ENCODE data around the gene HCCS.

The HCCS gene

DNA sequence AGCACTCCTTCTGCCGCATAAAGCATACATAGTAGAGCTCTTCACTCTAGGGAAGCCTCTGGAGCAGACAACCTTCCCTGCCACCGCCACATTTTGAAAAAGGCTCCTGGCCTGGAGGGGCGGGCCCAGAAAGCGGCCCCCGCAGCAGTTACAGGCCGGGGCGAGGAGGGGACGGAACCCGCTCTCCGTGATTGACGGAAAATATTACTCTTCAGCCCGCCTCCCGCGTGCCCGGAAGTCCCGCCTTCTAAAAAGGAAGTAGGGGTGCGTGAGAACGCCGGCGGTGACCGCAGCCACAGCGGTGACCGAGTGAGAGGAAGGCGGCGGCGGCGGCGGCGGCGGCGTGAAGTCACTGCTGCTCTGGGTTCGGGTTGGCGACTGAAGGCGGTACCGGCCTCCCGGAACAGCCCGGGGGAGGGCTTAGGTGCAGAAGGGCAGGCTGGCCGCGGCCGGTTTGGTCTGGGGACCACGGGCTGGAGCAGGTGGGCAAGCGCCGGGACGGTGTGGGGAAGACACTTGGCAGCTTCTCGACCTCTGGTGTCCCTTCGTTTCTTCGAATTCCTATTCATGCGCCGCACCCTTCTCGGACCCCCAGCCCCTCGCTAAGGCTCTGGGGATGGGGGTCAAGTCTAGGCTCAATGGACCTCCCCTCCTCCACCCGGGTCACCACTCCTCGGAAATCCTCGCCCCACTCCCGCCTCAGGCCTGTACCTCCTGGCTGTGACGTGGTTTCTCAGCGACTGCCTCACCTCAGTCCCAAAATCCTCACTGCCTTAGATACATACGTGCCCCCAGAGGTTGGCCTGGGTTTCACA lies at the start of gene HCCS:
Gene HCCS, plus strand, starts transcription at position 296 of the 815 bp plus-strand sequence. CDS start 729 bp downstream, outside the sequence.
- DNase-seq (ENCODE audit: low read depth): peak; percentile 89

GRCh38 chrX:11064276-11064675 lies 46.9 kb upstream of the HCCS start:
- DNase-seq (ENCODE audit: low read depth): no peak

DNA sequence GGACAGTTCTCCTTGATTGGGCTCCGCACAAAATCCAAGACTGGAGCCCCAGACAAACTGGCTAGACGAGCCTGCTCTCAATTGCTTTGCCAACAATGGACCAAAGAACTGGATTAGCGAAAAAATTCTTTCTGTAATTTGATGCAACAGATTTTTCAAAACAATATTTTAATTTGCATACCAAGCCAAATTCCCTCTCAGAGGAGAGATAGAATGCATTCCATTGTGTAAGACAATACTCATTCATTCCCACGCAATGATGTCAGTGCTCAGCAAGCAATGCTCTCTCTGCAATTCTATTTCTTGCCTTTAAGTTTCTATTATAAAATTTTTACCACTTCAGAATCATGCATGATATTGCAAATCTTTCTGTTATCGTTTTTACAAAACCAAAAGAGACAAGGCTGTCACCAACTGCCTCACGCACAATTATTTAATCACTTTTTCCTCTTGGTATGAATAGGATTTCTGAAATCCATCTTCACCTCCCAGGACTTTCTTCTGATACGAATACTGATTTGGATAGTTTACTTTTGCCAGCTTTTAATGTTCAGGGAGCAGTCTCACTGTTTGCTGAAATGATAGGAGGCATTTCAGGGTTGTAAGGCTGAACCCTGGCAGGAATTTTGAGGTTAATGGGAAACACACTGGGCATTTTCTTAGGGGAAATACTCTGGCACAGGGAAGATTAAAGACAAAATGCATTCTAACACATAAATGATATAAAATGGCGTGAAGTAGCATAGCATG lies 46.1 kb upstream of the HCCS start:
- DNase-seq (ENCODE audit: low read depth): peak; percentile 65

GRCh38 chrX:11066812-11067211 lies 44.3 kb upstream of the HCCS start:
- no peak for DNase-seq (ENCODE audit: low read depth)

- DNase-seq (ENCODE audit: low read depth): no peak
Observed at GRCh38 chrX:11073381-11073780, 37.8 kb upstream of the HCCS start.

- DNase-seq (ENCODE audit: low read depth): no peak
Observed at GRCh38 chrX:11080741-11081305, 30.3 kb upstream of the HCCS start.

DNA sequence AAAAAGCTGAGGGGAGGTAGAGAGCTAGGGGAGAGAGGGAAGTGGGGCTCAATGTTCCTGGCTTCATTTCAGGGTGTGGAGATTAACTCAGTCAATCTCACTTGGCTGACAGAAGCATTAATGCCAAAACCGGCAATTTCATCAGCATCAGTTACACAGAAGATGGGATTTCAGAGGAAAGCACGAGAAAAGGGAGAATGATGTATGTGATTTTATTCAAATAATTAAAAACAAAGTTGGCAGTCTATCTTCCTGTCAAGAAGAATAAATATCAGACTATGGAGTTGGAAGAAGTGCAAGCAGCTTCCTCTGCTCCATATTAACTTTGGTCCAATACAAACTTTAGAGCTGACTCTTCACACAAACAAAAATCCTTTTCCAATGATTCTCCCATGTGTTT lies 29.6 kb upstream of the HCCS start:
- DNase-seq (ENCODE audit: low read depth): no peak

DNA sequence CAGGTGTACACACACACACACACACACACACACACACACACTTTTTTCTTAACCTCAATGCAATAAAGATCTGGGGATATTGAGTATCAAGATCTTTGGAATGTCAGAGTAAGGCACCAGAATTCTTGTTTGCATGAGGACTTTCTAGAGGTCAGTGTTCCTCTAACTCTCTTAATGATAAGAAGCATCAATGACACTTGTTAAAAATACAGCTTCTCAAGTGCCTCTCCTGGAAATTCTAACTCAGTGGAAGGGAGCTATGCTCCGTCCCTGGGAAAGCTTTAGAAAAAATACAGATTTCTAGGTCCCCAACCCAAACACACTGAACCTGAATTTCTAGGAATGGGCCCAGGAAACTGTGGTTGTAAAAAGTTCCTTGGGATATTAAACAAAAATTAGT lies 25.8 kb upstream of the HCCS start:
- DNase-seq (ENCODE audit: low read depth): no peak

DNA sequence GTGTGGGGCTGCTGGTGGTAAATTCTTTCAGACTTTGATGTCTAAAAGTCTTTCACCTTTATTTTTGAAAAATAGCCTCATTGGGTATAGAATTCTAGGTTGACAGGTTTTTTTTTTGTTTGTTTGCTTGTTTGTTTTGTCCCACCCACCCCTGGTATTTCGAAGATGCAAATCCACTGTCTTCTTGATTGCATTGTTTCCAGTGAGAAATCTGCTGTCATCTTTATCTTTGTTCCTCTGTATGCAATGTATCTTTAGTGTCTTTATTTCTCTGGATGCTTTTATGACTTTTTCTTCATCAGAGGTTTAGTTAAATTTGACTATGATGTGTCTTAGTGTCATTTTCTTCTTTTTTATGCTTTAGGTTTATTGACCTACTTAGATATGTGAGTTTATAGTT lies 21.3 kb upstream of the HCCS start:
- DNase-seq (ENCODE audit: low read depth): no peak

DNA sequence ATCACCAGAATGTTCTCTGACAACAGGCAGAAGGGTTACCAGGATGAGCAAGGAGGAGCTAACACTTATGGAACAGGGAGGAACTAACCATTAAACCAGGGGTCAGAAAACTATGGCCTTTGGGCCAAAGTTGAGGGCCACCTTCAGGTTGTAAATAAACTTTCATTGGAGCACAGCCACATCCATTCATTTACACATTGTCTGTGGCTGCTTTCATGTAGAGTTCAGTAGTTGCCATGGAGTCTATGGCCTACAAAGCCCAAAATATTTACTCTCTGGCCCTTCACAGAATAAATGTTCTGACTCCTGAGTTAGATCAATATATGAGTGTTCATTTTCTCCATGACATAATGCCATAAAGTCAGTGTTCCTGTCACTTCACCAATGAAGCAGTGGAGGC lies 13.2 kb upstream of the HCCS start:
- no peak for DNase-seq (ENCODE audit: low read depth)

DNA sequence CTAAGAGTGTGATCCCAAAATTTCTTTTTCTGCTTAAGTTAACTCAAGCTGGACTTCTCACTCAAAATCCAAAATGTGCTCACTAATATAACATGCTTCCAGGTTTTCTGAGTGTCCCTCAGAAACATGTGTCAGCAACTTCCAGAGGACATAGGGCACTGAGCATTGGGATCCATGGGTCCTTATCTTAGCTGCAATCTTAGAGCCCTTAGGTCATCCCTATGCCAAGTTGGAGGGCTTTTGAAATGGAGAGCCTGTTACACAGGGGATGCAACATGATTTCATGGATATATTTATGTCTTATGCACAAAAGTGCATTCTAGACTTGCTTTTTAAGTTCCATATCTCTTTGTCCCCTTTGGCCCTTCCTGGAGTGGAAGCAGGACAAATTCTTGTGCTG lies 11.7 kb upstream of the HCCS start:
- no peak for DNase-seq (ENCODE audit: low read depth)

DNA sequence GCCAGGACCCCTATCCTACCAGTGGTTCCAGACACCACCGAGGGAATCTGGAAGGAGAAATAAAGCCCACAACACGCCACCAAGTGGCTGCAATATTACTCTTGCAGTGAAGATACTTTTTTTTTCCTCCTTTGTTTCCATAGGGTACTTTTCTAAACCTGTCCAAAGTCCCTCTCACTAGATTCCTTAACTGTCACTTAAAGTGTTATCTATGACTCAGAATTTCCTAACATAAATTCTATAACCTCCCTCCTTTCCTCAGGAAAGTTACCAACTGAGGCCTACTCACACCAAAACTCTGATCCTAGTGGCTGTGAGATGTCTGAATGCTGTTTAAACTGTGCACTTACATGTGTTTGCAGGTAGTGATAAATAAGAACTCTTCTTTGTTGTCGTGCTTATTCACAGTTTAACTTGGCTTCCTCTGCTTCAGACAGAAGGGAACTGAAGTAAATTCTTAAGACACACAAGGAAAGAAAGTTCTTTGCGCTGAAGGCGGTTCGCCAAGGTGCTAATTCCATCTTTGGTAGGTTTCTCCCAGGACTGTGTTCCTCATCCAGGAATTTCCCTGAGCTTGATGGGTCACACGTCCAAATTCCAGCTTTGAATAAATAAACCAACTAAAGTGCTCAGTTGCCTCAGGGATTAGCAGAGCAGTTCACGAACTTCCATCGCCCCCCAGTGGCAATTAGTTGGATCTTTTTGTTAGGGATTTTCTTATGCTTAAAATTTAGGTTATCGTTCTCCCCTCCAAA lies 10.7 kb upstream of the HCCS start:
- DNase-seq (ENCODE audit: low read depth): peak; percentile 71

DNA sequence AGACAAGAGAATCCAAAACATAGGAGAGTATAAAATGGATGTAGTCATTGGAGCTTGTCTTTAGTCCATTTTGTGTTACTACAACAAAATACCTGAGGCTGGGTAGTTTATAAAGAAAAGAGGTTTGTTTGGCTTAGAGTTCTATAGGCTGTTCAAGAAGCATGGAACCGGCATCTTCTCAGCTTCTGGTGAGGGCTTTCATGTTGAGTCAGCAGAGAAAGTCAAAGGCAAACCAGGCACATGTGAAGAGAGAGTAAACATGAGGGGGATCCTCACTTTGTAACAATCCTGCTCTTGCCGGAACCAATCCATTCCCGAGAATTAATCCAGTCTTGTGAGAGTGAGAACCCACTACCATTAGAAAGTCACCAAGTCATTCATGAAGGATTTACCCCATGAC lies 8.1 kb upstream of the HCCS start:
- no peak for DNase-seq (ENCODE audit: low read depth)

- DNase-seq (ENCODE audit: low read depth): no peak
Observed at GRCh38 chrX:11103751-11104150, 7.4 kb upstream of the HCCS start.

GRCh38 chrX:11105080-11105479 lies 6.1 kb upstream of the HCCS start:
- DNase-seq (ENCODE audit: low read depth): peak; percentile 65

GRCh38 chrX:11108253-11108941 lies 2.7 kb upstream of the HCCS start:
- DNase-seq (ENCODE audit: low read depth): no peak

- no peak for DNase-seq (ENCODE audit: low read depth)
Observed at GRCh38 chrX:11109968-11110367, 1.2 kb upstream of the HCCS start.

DNA sequence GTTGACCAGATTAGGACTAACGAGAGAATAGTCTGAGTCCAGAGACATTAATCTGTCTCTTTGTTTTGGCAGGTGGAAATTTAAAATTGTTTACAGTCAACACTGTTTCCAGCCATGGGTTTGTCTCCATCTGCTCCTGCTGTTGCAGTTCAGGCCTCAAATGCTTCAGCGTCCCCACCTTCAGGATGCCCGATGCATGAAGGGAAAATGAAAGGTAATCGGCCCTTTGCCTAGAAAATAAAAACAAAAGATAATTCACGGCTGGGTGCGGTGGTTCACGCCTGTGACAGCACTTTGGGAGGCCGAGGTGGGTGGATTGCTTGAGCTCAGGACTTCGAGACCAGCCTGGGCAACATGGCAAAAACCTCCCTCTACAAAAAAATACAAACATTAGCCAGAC lies 815 bp downstream of the HCCS start:
- DNase-seq (ENCODE audit: low read depth): no peak

- DNase-seq (ENCODE audit: low read depth): peak; percentile 23
Observed at GRCh38 chrX:11113731-11114130, 2.6 kb downstream of the HCCS start.

DNA sequence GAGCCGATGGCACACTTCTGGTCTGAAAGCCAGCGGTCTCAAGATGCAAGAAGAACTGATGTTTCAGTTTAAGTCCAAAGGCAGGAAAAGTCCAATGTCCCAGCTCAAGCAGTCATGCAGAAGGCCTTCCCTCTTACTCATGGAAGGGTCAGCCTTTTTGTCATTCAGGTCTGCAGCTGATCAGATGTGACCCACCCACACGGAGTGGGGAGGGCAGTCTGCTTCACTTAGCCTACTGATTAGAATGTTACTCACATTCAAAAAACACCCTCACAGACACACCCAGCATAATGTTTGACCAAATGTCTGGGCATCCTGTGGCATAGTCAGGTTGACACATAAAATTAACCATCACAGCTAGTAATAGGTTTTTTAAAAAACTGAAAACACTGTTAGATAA lies 6.6 kb downstream of the HCCS start:
- DNase-seq (ENCODE audit: low read depth): peak; percentile 46

- no peak for DNase-seq (ENCODE audit: low read depth)
Observed at GRCh38 chrX:11119313-11119943, 8.3 kb downstream of the HCCS start.
